BJ (cell line): ENCODE results near the gene DNAH2. TPM values are rescaled to one million over a fixed set of nuclear protein-coding genes. Genes with fewer than 3 reads are reported as not detected.

Experiments used
- CTCF ChIA-PET: fragments of 350-600 bp; formaldehyde crosslinking; extraction: SDS; loops from one replicate; lab custom pipeline; 2021; ENCODE audit warnings: antibody characterized with exemption, inconsistent platforms; lab: Yijun Ruan, JAX
- POLR2A ChIA-PET: fragments of 300-600 bp; sonication (Branson Sonifier 250); formaldehyde crosslinking; extraction: SDS; loops from one replicate; lab custom pipeline; 2021; ENCODE audit warnings: antibody characterized with exemption; lab: Charles Lee
- DNase-seq: peaks from one replicate; pipeline ENCODE4 v3.0.0-alpha.2; 2011; ENCODE audit warnings: low read depth
- H3K27me3 ChIP-seq: 2 replicates; pipeline ENCODE4 v1.6.0; 2011; ENCODE audit warnings: low read length; ENCODE audit not compliant: control insufficient read depth, insufficient read depth
- H3K36me3 ChIP-seq: 2 replicates; pipeline ENCODE4 v1.5.1; 2011; ENCODE audit warnings: low read length; ENCODE audit not compliant: control insufficient read depth, insufficient read depth
- H3K4me3 ChIP-seq: 2 replicates; pipeline ENCODE4 v1.5.1; 2011; ENCODE audit warnings: low read depth, mild to moderate bottlenecking, control low read depth, low read length
- polyA plus RNA-seq: library from polyadenylated mRNA; depleted of rRNA; stranded (reverse); fragments of >200 nt; gene quantifications from 2 replicates; pipeline ENCODE4 v1.2.3, GENCODE V29; 2011
- TF ChIP-seq, protein P1 (sequence below): IDR thresholded peaks from 2 replicates; pipeline ENCODE4 v1.5.1; 2011; ENCODE audit warnings: low read depth, mild to moderate bottlenecking, control low read depth, inconsistent platforms, low read length, moderate library complexity; ENCODE audit not compliant: insufficient read depth

Gene DNAH2
- polyA plus RNA-seq, 1 experiment: 0.10 TPM

GRCh38 chr17:7849751-7850504, 132.4 kb downstream of the DNAH2 start:
- Histone ChIP-seq H3K36me3 (peaks cover 55% of the 10 kb centered on the region), H3K27me3 (no peaks in the 10 kb centered on the region), H3K4me3 (no peak overlapping the region)
- ChIA-PET CTCF (interaction anchor here (0.8 to 2.4 kb wide), 8 partner anchors 16 to 208 kb away, joined by 3 to 26 read pairs (median 4); partner anchors contain the start of gene KDM6B), POLR2A (no interaction called here)
- no peak for DNase-seq
- TF ChIP-seq, protein P1, sequence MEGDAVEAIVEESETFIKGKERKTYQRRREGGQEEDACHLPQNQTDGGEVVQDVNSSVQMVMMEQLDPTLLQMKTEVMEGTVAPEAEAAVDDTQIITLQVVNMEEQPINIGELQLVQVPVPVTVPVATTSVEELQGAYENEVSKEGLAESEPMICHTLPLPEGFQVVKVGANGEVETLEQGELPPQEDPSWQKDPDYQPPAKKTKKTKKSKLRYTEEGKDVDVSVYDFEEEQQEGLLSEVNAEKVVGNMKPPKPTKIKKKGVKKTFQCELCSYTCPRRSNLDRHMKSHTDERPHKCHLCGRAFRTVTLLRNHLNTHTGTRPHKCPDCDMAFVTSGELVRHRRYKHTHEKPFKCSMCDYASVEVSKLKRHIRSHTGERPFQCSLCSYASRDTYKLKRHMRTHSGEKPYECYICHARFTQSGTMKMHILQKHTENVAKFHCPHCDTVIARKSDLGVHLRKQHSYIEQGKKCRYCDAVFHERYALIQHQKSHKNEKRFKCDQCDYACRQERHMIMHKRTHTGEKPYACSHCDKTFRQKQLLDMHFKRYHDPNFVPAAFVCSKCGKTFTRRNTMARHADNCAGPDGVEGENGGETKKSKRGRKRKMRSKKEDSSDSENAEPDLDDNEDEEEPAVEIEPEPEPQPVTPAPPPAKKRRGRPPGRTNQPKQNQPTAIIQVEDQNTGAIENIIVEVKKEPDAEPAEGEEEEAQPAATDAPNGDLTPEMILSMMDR: no peak

DNA sequence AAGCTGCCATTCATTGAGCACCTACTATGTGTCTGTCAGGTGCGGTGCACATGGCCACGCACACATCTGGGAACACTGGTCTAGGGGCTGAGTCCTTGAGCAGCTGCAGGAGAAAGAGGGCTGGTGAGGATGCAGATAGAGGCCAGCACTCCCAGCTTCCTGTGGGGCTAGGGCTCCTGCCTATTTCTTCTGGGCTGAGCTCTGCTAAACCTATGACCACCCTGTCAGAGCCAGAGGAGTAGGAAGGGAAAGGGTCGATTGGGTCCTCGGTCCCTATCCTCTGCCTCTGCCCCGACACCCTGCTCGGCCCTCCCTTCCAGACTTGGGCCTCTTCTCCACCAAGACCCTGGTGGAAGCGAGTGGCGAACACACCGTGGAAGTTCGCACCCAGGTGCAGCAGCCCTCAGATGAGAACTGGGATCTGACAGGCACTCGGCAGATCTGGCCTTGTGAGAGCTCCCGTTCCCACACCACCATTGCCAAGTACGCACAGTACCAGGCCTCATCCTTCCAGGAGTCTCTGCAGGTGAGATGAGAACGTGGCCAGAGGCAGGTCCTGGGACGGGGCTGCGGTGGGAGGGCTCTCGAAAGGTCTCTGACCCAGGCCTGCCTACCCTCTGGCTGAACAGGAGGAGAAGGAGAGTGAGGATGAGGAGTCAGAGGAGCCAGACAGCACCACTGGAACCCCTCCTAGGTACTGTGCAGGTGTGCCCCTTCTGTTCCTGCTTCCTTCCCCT, 133.3 kb downstream of the DNAH2 start:
- peaks cover 50% of the 10 kb centered on the region for H3K36me3 ChIP-seq
- CTCF ChIA-PET: interaction anchor here (0.6 to 2.4 kb wide), 13 partner anchors 13 to 301 kb away, joined by 3 to 26 read pairs (median 5); partner anchors contain the start of genes KDM6B and PER1

GRCh38 chr17:7851438-7852261, 134.1 kb downstream of the DNAH2 start:
- Histone ChIP-seq H3K36me3 (peaks cover 50% of the 10 kb centered on the region), H3K4me3 (no peak overlapping the region), H3K27me3 (no peaks in the 10 kb centered on the region)
- TF ChIP-seq, protein P1: peak; percentile 96
- no peak for DNase-seq
- ChIA-PET POLR2A (no interaction called here), CTCF (interaction anchor here (0.6 to 2.4 kb wide), 10 partner anchors 14 to 300 kb away, joined by 3 to 26 read pairs (median 6); partner anchors contain the start of genes KDM6B and PER1)

More for the DNA sequence above, 133.3 kb downstream of the DNAH2 start:
- TF ChIP-seq, protein P1: no peak
- POLR2A ChIA-PET: no interaction called here
- H3K27me3 ChIP-seq: no peaks in the 10 kb centered on the region
- DNase-seq: no peak
- H3K4me3 ChIP-seq: no peak overlapping the region

DNA sequence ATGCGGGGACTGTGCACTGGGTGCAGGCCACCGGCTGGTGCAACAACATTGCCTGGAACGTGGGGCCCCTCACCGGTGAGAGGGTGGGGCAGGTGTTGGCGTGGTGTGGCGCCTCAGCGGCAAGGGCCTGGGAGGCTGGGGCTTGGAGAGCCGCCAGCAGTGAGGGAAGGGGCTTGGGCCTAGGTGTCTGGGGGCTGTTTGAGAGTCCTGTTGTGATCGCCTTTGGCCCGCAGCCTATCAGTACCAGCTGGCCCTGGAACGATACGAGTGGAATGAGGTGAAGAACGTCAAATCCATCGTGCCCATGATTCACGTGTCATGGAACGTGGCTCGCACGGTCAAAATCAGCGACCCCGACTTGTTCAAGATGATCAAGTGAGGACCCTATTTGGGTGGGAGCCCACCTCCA, 134.7 kb downstream of the DNAH2 start:
- CTCF ChIA-PET: interaction anchor here (1.4 kb wide), 1 partner anchor 18 kb away, joined by 5 read pairs; no protein-coding TSS in a partner anchor

More for the DNA sequence above, 134.7 kb downstream of the DNAH2 start:
- peaks cover 46% of the 10 kb centered on the region for H3K36me3 ChIP-seq
- H3K27me3 ChIP-seq: no peaks in the 10 kb centered on the region
- TF ChIP-seq, protein P1: no peak
- DNase-seq: no peak
- POLR2A ChIA-PET: no interaction called here
- H3K4me3 ChIP-seq: no peak overlapping the region
